ENCODE data around the gene SLC12A6. TPM values are rescaled to one million over a fixed set of nuclear protein-coding genes. Genes with fewer than 3 reads are reported as not detected.
A peak's percentile ranks its signal among the peaks of the same experiment; 100 is the strongest.

SLC12A6 gene
- total RNA-seq, 4 donors from 2014 or later = 26.9 to 36.9 (median 32.6) TPM

DNA sequence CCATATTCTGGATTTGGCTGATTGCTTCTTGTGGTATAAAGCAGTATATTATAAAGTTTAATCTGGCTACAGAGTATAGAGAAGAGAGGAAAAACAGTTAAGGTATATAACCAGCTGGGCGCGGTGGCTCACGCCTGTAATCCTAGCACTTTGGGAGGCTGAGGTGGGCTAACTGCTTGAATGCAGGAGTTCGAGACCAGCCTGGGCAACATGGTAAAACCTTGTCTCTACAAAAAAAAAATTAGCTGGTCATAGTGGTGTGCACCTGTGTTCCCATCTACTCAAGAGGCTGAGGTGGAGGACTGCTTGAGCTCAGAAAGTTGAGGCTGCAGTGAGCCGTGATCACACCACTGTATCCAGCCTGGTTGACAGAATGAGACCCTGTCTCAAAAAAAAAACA lies 7.3 kb downstream of the SLC12A6 start:
- no peak for TF ChIP-seq EP300 (IDR thresholded peaks at IDR 0.05)
- TF ChIP-seq, protein P1, sequence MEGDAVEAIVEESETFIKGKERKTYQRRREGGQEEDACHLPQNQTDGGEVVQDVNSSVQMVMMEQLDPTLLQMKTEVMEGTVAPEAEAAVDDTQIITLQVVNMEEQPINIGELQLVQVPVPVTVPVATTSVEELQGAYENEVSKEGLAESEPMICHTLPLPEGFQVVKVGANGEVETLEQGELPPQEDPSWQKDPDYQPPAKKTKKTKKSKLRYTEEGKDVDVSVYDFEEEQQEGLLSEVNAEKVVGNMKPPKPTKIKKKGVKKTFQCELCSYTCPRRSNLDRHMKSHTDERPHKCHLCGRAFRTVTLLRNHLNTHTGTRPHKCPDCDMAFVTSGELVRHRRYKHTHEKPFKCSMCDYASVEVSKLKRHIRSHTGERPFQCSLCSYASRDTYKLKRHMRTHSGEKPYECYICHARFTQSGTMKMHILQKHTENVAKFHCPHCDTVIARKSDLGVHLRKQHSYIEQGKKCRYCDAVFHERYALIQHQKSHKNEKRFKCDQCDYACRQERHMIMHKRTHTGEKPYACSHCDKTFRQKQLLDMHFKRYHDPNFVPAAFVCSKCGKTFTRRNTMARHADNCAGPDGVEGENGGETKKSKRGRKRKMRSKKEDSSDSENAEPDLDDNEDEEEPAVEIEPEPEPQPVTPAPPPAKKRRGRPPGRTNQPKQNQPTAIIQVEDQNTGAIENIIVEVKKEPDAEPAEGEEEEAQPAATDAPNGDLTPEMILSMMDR (IDR thresholded peaks at IDR 0.05) = no peak
- no peak for TF ChIP-seq POLR2A (IDR thresholded peaks at IDR 0.05)
- Histone ChIP-seq H3K36me3 (no peaks in the 10 kb centered on the region), H3K27me3 (no peaks in the 10 kb centered on the region), H3K4me1 (peaks cover 0 to 19% (median 6%) of the 10 kb centered on the region in 4 donors), H3K4me3 (no peak overlapping the region), H3K27ac (no peak overlapping the region), H3K9me3 (no peaks in the 10 kb centered on the region)
- WGBS, 2 donors = 97 to 98% methylated on average over 5 of the region's 5 CpGs
- DNase-seq (ENCODE audit: low spot score in 2 of 2) = no peak

DNA sequence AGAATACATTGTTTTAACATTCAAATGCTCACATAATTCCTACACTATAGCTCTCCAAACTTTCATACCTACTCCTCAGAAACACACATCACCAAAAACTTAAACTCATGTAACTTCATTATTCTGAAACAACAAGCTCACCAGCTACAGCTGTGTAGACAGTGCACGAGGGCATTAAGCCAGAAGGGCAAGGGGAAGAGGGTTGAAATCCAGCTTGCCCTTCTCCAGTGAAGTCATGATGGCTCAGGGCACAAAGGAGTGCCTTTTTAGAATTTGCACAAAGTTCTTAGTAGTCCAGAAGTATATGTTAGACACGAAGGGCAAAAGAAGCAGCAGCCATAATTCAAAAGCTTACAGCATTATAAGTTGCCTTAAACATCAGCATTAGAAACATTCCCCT lies 8.6 kb downstream of the SLC12A6 start:
- no peak for DNase-seq (ENCODE audit: low spot score in 2 of 2)
- Histone ChIP-seq H3K27ac (no peak overlapping the region), H3K4me1 (peaks cover 0 to 10% (median 0%) of the 10 kb centered on the region in 4 donors), H3K9me3 (no peaks in the 10 kb centered on the region), H3K36me3 (no peaks in the 10 kb centered on the region), H3K4me3 (no peak overlapping the region), H3K27me3 (no peaks in the 10 kb centered on the region)
- WGBS, 2 donors = 47 to 56% methylated on average over 2 of the region's 2 CpGs
- no peak for TF ChIP-seq EP300 (IDR thresholded peaks at IDR 0.05)
- no peak for TF ChIP-seq POLR2A (IDR thresholded peaks at IDR 0.05)
- TF ChIP-seq, protein P1 (IDR thresholded peaks at IDR 0.05) = no peak

DNA sequence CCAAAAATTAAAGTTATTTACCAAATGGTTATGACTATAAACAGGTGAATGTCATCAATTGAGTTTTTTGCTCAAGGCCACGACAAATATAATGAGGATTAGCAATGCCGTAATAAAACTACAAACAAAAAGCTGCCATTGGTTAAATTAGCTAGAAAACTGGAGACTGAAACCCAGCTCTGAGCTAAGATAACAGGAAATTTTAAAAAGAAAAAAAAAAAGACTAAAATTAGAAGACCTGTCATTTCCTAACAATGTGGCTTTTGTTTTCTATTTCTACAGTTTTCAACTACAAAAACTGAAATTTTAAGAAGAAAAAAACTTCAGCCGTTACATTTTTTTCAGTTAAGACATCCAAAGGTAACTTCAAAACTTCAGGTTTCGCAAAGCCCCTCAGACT lies 9.7 kb downstream of the SLC12A6 start:
- H3K4me3 ChIP-seq = no peak overlapping the region
- peaks cover 0 to 3% (median 0%) of the 10 kb centered on the region in 4 donors for H3K4me1 ChIP-seq
- peak overlapping the region in 1 of 4 donors; percentile 14 for H3K27ac ChIP-seq
- TF ChIP-seq, protein P1 (IDR thresholded peaks at IDR 0.05) = no peak
- TF ChIP-seq POLR2A (IDR thresholded peaks at IDR 0.05) (no peak), EP300 (IDR thresholded peaks at IDR 0.05) (no peak)
- H3K27me3 ChIP-seq = no peaks in the 10 kb centered on the region
- 80 to 82% methylated on average over 4 of the region's 4 CpGs for WGBS, 2 donors
- peaks cover 0 to 5% (median 0%) of the 10 kb centered on the region in 3 donors for H3K36me3 ChIP-seq
- no peaks in the 10 kb centered on the region for H3K9me3 ChIP-seq
- DNase-seq (ENCODE audit: low spot score in 2 of 2) = no peak

DNA sequence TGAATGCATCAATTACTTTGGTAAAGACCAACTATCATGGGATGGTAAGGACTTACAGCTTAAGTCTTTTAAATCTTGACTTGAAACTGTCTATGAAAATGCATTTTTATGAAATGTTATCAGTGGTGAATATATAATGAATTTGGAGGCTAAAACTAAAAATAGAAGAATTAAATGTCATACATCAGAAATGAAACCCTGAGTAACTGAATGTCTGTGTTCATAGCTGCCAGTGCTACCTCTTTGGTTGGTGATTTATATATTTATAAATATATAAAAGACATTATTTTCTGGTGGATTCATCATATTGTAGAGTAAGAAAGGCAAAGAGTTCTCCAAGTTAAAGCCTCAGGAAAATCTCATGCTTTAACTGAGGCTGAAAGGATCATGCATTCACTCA lies 12.2 kb downstream of the SLC12A6 start:
- no peak overlapping the region for H3K27ac ChIP-seq
- no peak for DNase-seq (ENCODE audit: low spot score in 2 of 2)
- H3K9me3 ChIP-seq = no peaks in the 10 kb centered on the region
- no peaks in the 10 kb centered on the region for H3K27me3 ChIP-seq
- H3K4me1 ChIP-seq = peaks cover 0 to 3% (median 0%) of the 10 kb centered on the region in 4 donors
- H3K36me3 ChIP-seq = peaks cover 0 to 5% (median 0%) of the 10 kb centered on the region in 3 donors
- TF ChIP-seq, protein P1 (IDR thresholded peaks at IDR 0.05) = no peak
- TF ChIP-seq EP300 (IDR thresholded peaks at IDR 0.05) (no peak), POLR2A (IDR thresholded peaks at IDR 0.05) (no peak)
- H3K4me3 ChIP-seq = no peak overlapping the region

DNA sequence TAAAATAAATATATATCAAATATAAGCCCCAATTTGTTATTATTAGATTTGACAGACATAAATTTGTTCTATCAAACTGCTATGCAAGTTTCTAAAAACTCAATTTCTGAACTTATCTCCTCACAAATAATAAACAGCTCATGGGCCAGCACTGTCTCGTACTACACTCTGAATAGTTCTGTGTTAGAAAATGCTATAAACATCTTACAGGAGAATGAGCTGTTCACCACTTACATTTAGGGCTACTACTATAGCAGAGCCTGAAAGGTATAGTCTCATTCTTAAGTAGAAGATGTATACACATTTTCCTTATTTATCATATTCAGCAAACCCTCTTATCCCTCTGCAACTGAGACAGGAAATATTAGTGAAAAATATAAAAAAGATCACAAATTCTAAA lies 12.6 kb downstream of the SLC12A6 start:
- peaks cover 0 to 5% (median 0%) of the 10 kb centered on the region in 3 donors for H3K36me3 ChIP-seq
- WGBS, 2 donors = 65 to 74% methylated on average over 1 of the region's 1 CpG
- H3K27ac ChIP-seq = no peak overlapping the region
- no peaks in the 10 kb centered on the region for H3K27me3 ChIP-seq
- H3K4me1 ChIP-seq = peaks cover 0 to 3% (median 0%) of the 10 kb centered on the region in 4 donors
- DNase-seq (ENCODE audit: low spot score in 2 of 2) = no peak
- H3K4me3 ChIP-seq = no peak overlapping the region
- no peaks in the 10 kb centered on the region for H3K9me3 ChIP-seq
- TF ChIP-seq POLR2A (IDR thresholded peaks at IDR 0.05) = no peak
- no peak for TF ChIP-seq EP300 (IDR thresholded peaks at IDR 0.05)
- TF ChIP-seq, protein P1 (IDR thresholded peaks at IDR 0.05) = no peak

Data from tibial nerve (tissue), 4 donors.